Caco-2 (cell line): Measurements from ENCODE around the gene C9orf85. TPM values are rescaled to one million over a fixed set of nuclear protein-coding genes. Genes with fewer than 3 reads are reported as not detected.

ENCODE experiments used
- BruUV-seq: library from RNA; stranded (reverse); fragments of 400-500 nt; replicated peaks from 2 replicates; lab custom pipeline; 2021; lab: Mats Ljungman, UMichigan
- CTCF ChIA-PET: fragments of 300-600 bp; sonication (Branson Sonifier 250); formaldehyde crosslinking; loops from one replicate; lab custom pipeline; 2022; ENCODE audit warnings: antibody characterized with exemption; lab: Charles Lee
- POLR2A ChIA-PET: fragments of 300-600 bp; sonication (Branson Sonifier 250); formaldehyde crosslinking; loops from one replicate; lab custom pipeline; 2022; ENCODE audit warnings: antibody characterized with exemption; lab: Charles Lee
- DNase-seq, 2 experiments: peaks; one replicate each; pipeline versions ENCODE4 v3.0.0 to v3.0.0-alpha.2; 2020 to 2022
- H3K27me3 ChIP-seq: replicated peaks from 2 replicates; pipeline ENCODE4 v1.6.0; 2011; ENCODE audit warnings: low read length; ENCODE audit not compliant: control insufficient read depth, insufficient read depth
- H3K36me3 ChIP-seq: 2 replicates; pipeline ENCODE4 v1.5.1; 2011; ENCODE audit warnings: low read length; ENCODE audit not compliant: control insufficient read depth, insufficient read depth
- H3K4me1 ChIP-seq: fragments of 250-450 bp; sonication (Bioruptor Pico); 2 replicates; pipeline ENCODE4 v1.5.1; 2020; ENCODE audit warnings: mild to moderate bottlenecking
- H3K4me3 ChIP-seq: 2 replicates; pipeline ENCODE4 v1.5.1; 2011; ENCODE audit warnings: low read depth, mild to moderate bottlenecking, control low read depth, low read length
- H3K9me3 ChIP-seq: fragments of 250-450 bp; sonication (Bioruptor Pico); 2 replicates; pipeline ENCODE4 v1.5.1; 2020; ENCODE audit warnings: mild to moderate bottlenecking, moderate library complexity
- H3K27ac Mint-ChIP-seq: one replicate; pipeline ENCODE4 v1.8.0; 2022; ENCODE audit warnings: mixed read lengths; ENCODE audit not compliant: unreplicated experiment
- H3K27me3 Mint-ChIP-seq: one replicate; pipeline ENCODE4 v1.8.0; 2022; ENCODE audit warnings: mixed read lengths; ENCODE audit not compliant: insufficient read depth, unreplicated experiment
- H3K36me3 Mint-ChIP-seq: one replicate; pipeline ENCODE4 v1.8.0; 2022; ENCODE audit warnings: mild to moderate bottlenecking, mixed read lengths; ENCODE audit not compliant: insufficient read depth, unreplicated experiment
- H3K4me1 Mint-ChIP-seq: one replicate; pipeline ENCODE4 v1.8.0; 2022; ENCODE audit warnings: low read depth, mixed read lengths; ENCODE audit not compliant: unreplicated experiment
- H3K4me3 Mint-ChIP-seq: one replicate; pipeline ENCODE4 v1.8.0; 2022; ENCODE audit warnings: mild to moderate bottlenecking, moderate library complexity, mixed read lengths; ENCODE audit not compliant: unreplicated experiment
- H3K9me3 Mint-ChIP-seq: one replicate; pipeline ENCODE4 v1.8.0; 2022; ENCODE audit warnings: mixed read lengths; ENCODE audit not compliant: unreplicated experiment
- intact Hi-C: fragments of 100-400 bp; cut with micrococcal nuclease; formaldehyde crosslinking; loops from one replicate; pipeline ENCODE4 v1.10.0; 2022; ENCODE audit not compliant: unreplicated experiment
- total RNA-seq: library from RNA; stranded (reverse); gene quantifications from 2 replicates; pipeline ENCODE4 v1.2.3, GENCODE V29; 2022
- TF ChIP-seq, protein P1 (sequence below), 2 experiments: fragments of 200-600 bp in 1 of 2; IDR thresholded peaks; 1 replicate in 1 of 2; 2 replicates in 1 of 2; pipeline versions ENCODE4 v1.5.1 to v1.8.0; 2011 to 2022; ENCODE audit warnings: antibody characterized with exemption in 1 of 2, control low read depth in 1 of 2, inconsistent platforms in 1 of 2, low read depth in 1 of 2, low read length in 1 of 2, mild to moderate bottlenecking in 1 of 2, moderate library complexity in 1 of 2; ENCODE audit not compliant: insufficient read depth in 1 of 2, severe bottlenecking in 1 of 2, unreplicated experiment in 1 of 2

C9orf85 gene
- total RNA-seq, 1 experiment from 2014 or later: 2.4 TPM

DNA sequence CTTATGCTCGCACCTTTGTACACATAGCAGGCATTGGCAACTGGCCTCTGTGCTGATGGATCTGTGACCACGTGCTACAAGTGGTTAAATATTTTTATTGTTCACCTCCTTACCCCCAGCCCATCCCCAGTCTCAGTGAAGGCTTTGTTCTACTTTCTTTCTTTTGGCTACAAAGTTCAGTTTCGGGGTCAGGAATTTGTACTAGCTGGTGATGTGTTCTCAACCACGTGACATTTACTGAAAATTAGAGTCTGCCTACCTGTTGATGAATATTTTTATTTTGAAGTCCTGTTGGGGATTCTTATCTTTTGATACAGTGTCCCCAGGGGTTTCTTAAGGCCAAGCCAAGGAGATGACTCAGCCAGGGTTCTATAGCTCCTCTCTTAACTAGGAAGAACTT is 101.2 kb downstream of the C9orf85 start:
- no TSS peak for BruUV-seq
- Mint-ChIP-seq H3K27me3 (no peaks in the 10 kb centered on the region), H3K4me1 (no peaks in the 10 kb centered on the region), H3K36me3 (no peaks in the 10 kb centered on the region), H3K27ac (no peak overlapping the region), H3K9me3 (no peaks in the 10 kb centered on the region), H3K4me3 (no peak overlapping the region)
- Histone ChIP-seq H3K4me1 (no peaks in the 10 kb centered on the region), H3K4me3 (no peak overlapping the region), H3K9me3 (no peaks in the 10 kb centered on the region), H3K27me3 (no peaks in the 10 kb centered on the region), H3K36me3 (no peaks in the 10 kb centered on the region)
- peak; percentile 1 to 42 for DNase-seq
- intact Hi-C loops: no loop called here
- ChIA-PET POLR2A (no interaction called here), CTCF (no interaction called here)
- TF ChIP-seq, protein P1, sequence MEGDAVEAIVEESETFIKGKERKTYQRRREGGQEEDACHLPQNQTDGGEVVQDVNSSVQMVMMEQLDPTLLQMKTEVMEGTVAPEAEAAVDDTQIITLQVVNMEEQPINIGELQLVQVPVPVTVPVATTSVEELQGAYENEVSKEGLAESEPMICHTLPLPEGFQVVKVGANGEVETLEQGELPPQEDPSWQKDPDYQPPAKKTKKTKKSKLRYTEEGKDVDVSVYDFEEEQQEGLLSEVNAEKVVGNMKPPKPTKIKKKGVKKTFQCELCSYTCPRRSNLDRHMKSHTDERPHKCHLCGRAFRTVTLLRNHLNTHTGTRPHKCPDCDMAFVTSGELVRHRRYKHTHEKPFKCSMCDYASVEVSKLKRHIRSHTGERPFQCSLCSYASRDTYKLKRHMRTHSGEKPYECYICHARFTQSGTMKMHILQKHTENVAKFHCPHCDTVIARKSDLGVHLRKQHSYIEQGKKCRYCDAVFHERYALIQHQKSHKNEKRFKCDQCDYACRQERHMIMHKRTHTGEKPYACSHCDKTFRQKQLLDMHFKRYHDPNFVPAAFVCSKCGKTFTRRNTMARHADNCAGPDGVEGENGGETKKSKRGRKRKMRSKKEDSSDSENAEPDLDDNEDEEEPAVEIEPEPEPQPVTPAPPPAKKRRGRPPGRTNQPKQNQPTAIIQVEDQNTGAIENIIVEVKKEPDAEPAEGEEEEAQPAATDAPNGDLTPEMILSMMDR (IDR thresholded peaks at IDR 0.05; ENCODE audit: insufficient read depth in 1 of 2, low read depth in 1 of 2, low read length in 1 of 2, severe bottlenecking in 1 of 2, unreplicated experiment in 1 of 2): no peak

DNA sequence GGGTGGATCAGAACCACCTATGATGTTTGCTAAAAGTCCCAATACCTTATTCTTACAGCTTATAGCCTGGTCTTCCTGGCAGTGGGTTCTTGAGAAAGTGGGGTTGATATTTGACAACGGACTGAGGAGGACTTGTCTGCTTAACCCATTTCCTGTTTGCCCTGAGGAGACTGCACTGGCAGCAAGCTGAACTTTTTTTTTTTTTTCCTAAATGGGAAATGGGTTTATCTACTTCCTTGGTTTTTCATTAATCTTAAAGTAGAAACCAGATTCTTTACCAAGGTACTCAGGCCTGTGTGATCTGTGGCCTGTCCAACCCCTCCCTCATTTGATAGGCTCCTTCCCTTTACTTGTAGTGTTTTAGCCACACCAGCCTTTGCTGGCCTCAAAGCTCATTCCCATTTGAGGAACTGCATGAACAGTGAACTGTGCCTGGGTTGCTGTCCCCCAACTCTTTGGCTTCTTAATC is 101.9 kb downstream of the C9orf85 start:
- H3K4me3 Mint-ChIP-seq: no peak overlapping the region
- CTCF ChIA-PET: no interaction called here
- TF ChIP-seq, protein P1 (IDR thresholded peaks at IDR 0.05; ENCODE audit: insufficient read depth in 1 of 2, low read depth in 1 of 2, low read length in 1 of 2, severe bottlenecking in 1 of 2, unreplicated experiment in 1 of 2): no peak

DNA sequence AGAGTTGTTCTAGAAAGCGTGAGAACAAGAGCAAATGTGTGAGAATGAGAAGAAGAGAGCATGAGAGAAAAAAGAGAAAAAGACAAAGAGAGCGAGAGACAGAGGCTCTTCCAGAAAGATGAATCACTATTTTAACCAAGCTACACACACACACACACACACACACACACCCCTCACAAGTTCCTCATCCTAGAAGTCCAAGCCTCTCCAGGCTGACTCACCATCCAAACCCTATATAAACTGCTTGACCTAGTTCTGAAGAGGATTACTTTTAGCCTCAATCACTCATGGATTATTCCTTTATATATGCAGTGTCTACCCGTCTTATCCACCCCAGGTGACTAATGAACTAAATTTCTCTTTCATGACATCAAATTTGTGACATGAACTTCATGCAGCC is 111.4 kb downstream of the C9orf85 start:
- Histone ChIP-seq H3K27me3 (no peaks in the 10 kb centered on the region), H3K4me3 (no peak overlapping the region), H3K9me3 (no peaks in the 10 kb centered on the region), H3K4me1 (no peaks in the 10 kb centered on the region), H3K36me3 (no peaks in the 10 kb centered on the region)
- TF ChIP-seq, protein P1 (IDR thresholded peaks at IDR 0.05; ENCODE audit: insufficient read depth in 1 of 2, low read depth in 1 of 2, low read length in 1 of 2, severe bottlenecking in 1 of 2, unreplicated experiment in 1 of 2): no peak
- Mint-ChIP-seq H3K9me3 (no peaks in the 10 kb centered on the region), H3K4me3 (no peak overlapping the region), H3K27ac (no peak overlapping the region), H3K4me1 (no peaks in the 10 kb centered on the region), H3K27me3 (no peaks in the 10 kb centered on the region), H3K36me3 (no peaks in the 10 kb centered on the region)
- ChIA-PET POLR2A (no interaction called here), CTCF (no interaction called here)
- no TSS peak for BruUV-seq
- DNase-seq: no peak
- intact Hi-C loops: no loop called here

More for the DNA sequence above, 101.9 kb downstream of the C9orf85 start:
- H3K4me1 Mint-ChIP-seq: no peaks in the 10 kb centered on the region
- H3K9me3 Mint-ChIP-seq: no peaks in the 10 kb centered on the region
- no TSS peak for BruUV-seq
- H3K27me3 ChIP-seq: no peaks in the 10 kb centered on the region
- DNase-seq: peak in 1 of 2 experiments; percentile 39
- H3K36me3 Mint-ChIP-seq: no peaks in the 10 kb centered on the region
- no peaks in the 10 kb centered on the region for H3K27me3 Mint-ChIP-seq
- no peaks in the 10 kb centered on the region for H3K36me3 ChIP-seq
- no peak overlapping the region for H3K4me3 ChIP-seq
- no peaks in the 10 kb centered on the region for H3K4me1 ChIP-seq
- POLR2A ChIA-PET: no interaction called here
- H3K27ac Mint-ChIP-seq: no peak overlapping the region
- H3K9me3 ChIP-seq: no peaks in the 10 kb centered on the region
- intact Hi-C loops: no loop called here

Other genes with a start within 250 kb of the C9orf85 start
- 28.4 and 37.2 TPM in 2 replicates for gene CEMIP2, start 143.1 kb upstream of the C9orf85 start, total RNA-seq
- gene ABHD17B, start 446 bp upstream of the C9orf85 start, total RNA-seq: 6.2 and 6.9 TPM in 2 replicates
- gene C9orf57, start 149.0 kb downstream of the C9orf85 start, total RNA-seq: not detected in 2 replicates
- gene GDA, start 237.8 kb downstream of the C9orf85 start, total RNA-seq: 3.1 and 3.5 TPM in 2 replicates